Measurements from ENCODE around the gene ARID1B. TPM values are rescaled to one million over a fixed set of nuclear protein-coding genes. Genes with fewer than 3 reads are reported as not detected.

ARID1B gene
- total and polyA plus RNA-seq, 2 of the 4 experiments (the other 2 are of a cell fraction) = 14.5 to 20.1 TPM

- peaks cover 37 to 65% of the 10 kb centered on the region in 2 experiments for H3K79me1 ChIP-seq (ENCODE audit: low read depth in 1 of 2, low read length in 2 of 2)
- H4K5ac ChIP-seq (ENCODE audit: low read depth, low read length) = no peak overlapping the region
- ATAC-seq (ENCODE audit: low read depth) (no peak), DNase-seq (no peak)
- H3K18ac ChIP-seq (ENCODE audit: low read depth, low read length) = no peak overlapping the region
- no peak overlapping the region for H3K4me2 ChIP-seq (ENCODE audit: low read depth, low read length)
- no peak overlapping the region for H3K4ac ChIP-seq (ENCODE audit: low read depth, low read length)
- no peaks in the 10 kb centered on the region for H3K27me3 ChIP-seq (ENCODE audit: control insufficient read depth, insufficient read depth, low read length)
- peaks cover 27% of the 10 kb centered on the region for H4K20me1 ChIP-seq (ENCODE audit: insufficient read depth, low read length)
- no peak overlapping the region for H2BK5ac ChIP-seq (ENCODE audit: low read depth, low read length, poor library complexity, severe bottlenecking)
- no peak for TF ChIP-seq MXI1 (IDR thresholded peaks at IDR 0.05; ENCODE audit: borderline replicate concordance, low read depth, low read length)
- no peak for TF ChIP-seq ELK1 (IDR thresholded peaks at IDR 0.05; ENCODE audit: borderline replicate concordance, low read depth, low read length)
- TF ChIP-seq MAZ (IDR thresholded peaks at IDR 0.05; ENCODE audit: borderline replicate concordance, low read depth, low read length) = no peak
- H3K4me3 ChIP-seq (ENCODE audit: insufficient read depth, low read depth, low read length) = no peak overlapping the region
- H3K4me1 ChIP-seq (ENCODE audit: control insufficient read depth, insufficient read depth, low read length) = no peaks in the 10 kb centered on the region
- no peak overlapping the region for H2BK20ac ChIP-seq (ENCODE audit: low read depth, low read length)
- H2AK5ac ChIP-seq (ENCODE audit: low read depth, low read length) = no peak overlapping the region
- H2BK15ac ChIP-seq (ENCODE audit: low read depth, low read length) = no peak overlapping the region
- intact Hi-C loops (cut with micrococcal nuclease) = no loop called here
- no TSS peak for BruUV-seq (replicated peaks)
- dilution Hi-C loops (cut with HindIII; ENCODE audit: low sequenced_read_pairs, unreplicated experiment) = no loop called here
- no peak overlapping the region for H4K8ac ChIP-seq (ENCODE audit: low read depth in 2 of 2, low read length in 2 of 2)
- 76% methylated on average over 5 of the region's 13 CpGs; no CpG with 5 or more reads in 1 of the 2 experiments for WGBS, 2 experiments (ENCODE audit: extremely low coverage in 2 of 2, insufficient read length in 1 of 2)
- no peak overlapping the region for H4K91ac ChIP-seq (ENCODE audit: insufficient read depth, low read depth, low read length)
- H2AK9ac ChIP-seq (replicated peaks; ENCODE audit: low read depth, low read length, poor library complexity) = no peak overlapping the region
- no peaks in the 10 kb centered on the region for H3K9me3 ChIP-seq (ENCODE audit: control insufficient read depth, insufficient read depth, low read length)
- no peak overlapping the region for H2BK120ac ChIP-seq (ENCODE audit: low read depth, low read length)
- no peak overlapping the region for H3K14ac ChIP-seq (replicated peaks; ENCODE audit: low read depth, low read length)
- H3K9me1 ChIP-seq (ENCODE audit: insufficient read depth, low read length) = peaks cover 13% of the 10 kb centered on the region
- H3K27ac ChIP-seq (ENCODE audit: insufficient read depth, low read length) = no peak overlapping the region
- CTCF ChIA-PET = no interaction called here
- in situ Hi-C loops (cut with MboI; ENCODE audit: low sequenced_read_pairs) = no loop called here
- H3K9ac ChIP-seq (ENCODE audit: low read depth, low read length) = no peak overlapping the region
- no peak overlapping the region for H3K23ac ChIP-seq (ENCODE audit: low read depth, low read length)
- no peaks in the 10 kb centered on the region for H3K36me3 ChIP-seq (ENCODE audit: control insufficient read depth, insufficient read depth, low read length)
- H2AFZ ChIP-seq (replicated peaks; ENCODE audit: low read length, poor library complexity) = no peak overlapping the region
- POLR2A ChIA-PET (ENCODE audit: unreplicated experiment) = no interaction called here
- no peak overlapping the region for H3K56ac ChIP-seq (ENCODE audit: extremely low read depth, insufficient read depth, low read length)
Measured at GRCh38 chr6:156897907-156898531, 120.8 kb downstream of the ARID1B start.

Data from IMR-90 (cell line).